Gastrocnemius medialis (tissue), 4 donors: Measurements from ENCODE around the gene ADRA2B. TPM values are rescaled to one million over a fixed set of nuclear protein-coding genes. Genes with fewer than 3 reads are reported as not detected.

ENCODE experiments used
- ATAC-seq, 2 donors: fragments of 150-250 bp; one replicate each; pipeline ENCODE4 v1.9.1; 2016
- DNase-seq, 2 donors: peaks; one replicate each; pipeline ENCODE4 v3.0.0-alpha.2; 2019
- H3K27ac ChIP-seq, 4 donors: fragments of 200-600 bp; sonication (generic); 1 replicate in 1 of 4; 2 replicates in 3 of 4; pipeline ENCODE4 v1.5.1; 2016 to 2018; ENCODE audit warnings: mild to moderate bottlenecking in 2 of 4, moderate library complexity in 1 of 4
- H3K27me3 ChIP-seq, 3 donors: fragments of 200-600 bp; sonication (generic) in 2 of 3; 1 replicate in 1 of 3; 2 replicates in 2 of 3; pipeline versions ENCODE4 v1.5.1 to v1.6.0; 2016 to 2019; ENCODE audit warnings: mild to moderate bottlenecking in 1 of 3, moderate library complexity in 1 of 3
- H3K36me3 ChIP-seq, 2 donors: fragments of 200-600 bp; sonication (generic) in 1 of 2; one replicate each; pipeline ENCODE4 v1.5.1; 2017 to 2018
- H3K4me1 ChIP-seq, 2 donors: fragments of 200-600 bp; sonication (generic) in 1 of 2; one replicate each; pipeline ENCODE4 v1.5.1; 2016 to 2017; ENCODE audit warnings: mild to moderate bottlenecking in 2 of 2
- H3K4me3 ChIP-seq, 4 donors: fragments of 200-600 bp; sonication (generic) in 3 of 4; 1 replicate in 1 of 4; 2 replicates in 3 of 4; pipeline ENCODE4 v1.5.1; 2016 to 2019; ENCODE audit warnings: mild to moderate bottlenecking in 2 of 4
- H3K9me3 ChIP-seq, 3 donors: fragments of 200-600 bp; sonication (generic) in 2 of 3; 1 replicate in 1 of 3; 2 replicates in 2 of 3; pipeline ENCODE4 v1.5.1; 2016 to 2019
- CTCF ChIP-seq, 5 experiments: fragments of 450-650 bp in 3 of 5; fragments of 200-600 bp in 2 of 5; sonication (generic) in 2 of 5; IDR thresholded peaks in 4 of 5; conservative IDR thresholded peaks in 1 of 5; 1 replicate in 4 of 5; 2 replicates in 1 of 5; pipeline ENCODE4 v1.5.1; 2016 to 2019; ENCODE audit warnings: antibody characterized with exemption in 5 of 5, mild to moderate bottlenecking in 3 of 5, moderate library complexity in 3 of 5
- POLR2A ChIP-seq, 2 donors: fragments of 450-650 bp; IDR thresholded peaks; one replicate each; pipeline ENCODE4 v1.6.1; 2017; ENCODE audit warnings: antibody characterized with exemption in 2 of 2, mild to moderate bottlenecking in 2 of 2, moderate library complexity in 2 of 2
- in situ Hi-C, 4 donors: fragments of 200-750 bp; cut with MboI; loops; one replicate each; pipeline versions ENCODE4 v1.15.0 to v1.8.0; 2017; ENCODE audit warnings: low sequenced_read_pairs in 4 of 4
- intact Hi-C: fragments of 100-400 bp; cut with DNase I; formaldehyde crosslinking; loops from one replicate; pipeline ENCODE4 v1.15.1; 2023; ENCODE audit warnings: low total_unique reads
- total RNA-seq, 4 donors: library from RNA; depleted of rRNA; stranded (reverse); fragments of >200 nt; gene quantifications; one replicate each; pipeline versions ENCODE4 v1.1.0 to v1.2.3, GENCODE V29; 2016

ADRA2B gene
- total RNA-seq, 4 donors from 2014 or later, result 2.4 to 5.6 (median 3.6) TPM

DNA sequence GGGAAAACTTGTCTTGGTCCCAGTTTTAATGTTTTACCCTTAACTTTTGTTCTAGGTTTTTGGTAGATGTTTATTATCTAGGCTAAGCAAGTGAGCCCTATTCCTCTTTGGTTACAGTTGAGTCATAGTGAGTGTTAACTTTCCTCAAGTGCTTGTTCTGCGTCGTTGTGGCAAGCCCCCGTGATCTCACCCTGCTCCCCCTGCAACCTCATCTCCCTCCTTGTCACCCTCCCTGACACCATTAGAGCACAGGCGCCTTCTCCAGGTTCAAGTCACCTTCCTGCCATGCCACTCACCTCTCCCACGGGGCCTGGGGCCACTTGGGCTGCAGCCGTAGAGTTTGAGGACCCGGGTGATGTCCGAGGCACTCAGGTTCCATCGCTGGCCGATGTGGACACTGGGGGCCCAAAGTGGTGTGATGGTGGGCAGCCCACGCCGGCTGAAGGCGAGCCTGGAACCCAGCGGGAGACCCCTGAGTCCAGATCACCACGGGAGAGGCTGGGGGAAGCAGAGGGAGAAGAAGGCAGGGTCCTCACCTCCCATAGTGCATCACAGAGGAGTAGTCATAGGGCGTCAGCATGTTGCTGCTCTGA lies 13.3 kb upstream of the ADRA2B start:
- no peak overlapping the region for H3K27ac ChIP-seq
- no peaks in the 10 kb centered on the region for H3K9me3 ChIP-seq
- ATAC-seq (no peak), DNase-seq (no peak)
- TF ChIP-seq CTCF (IDR thresholded peaks at IDR 0.05 in 4 of 5, conservative IDR thresholded peaks at IDR 0.05 in 1 of 5) (no peak), POLR2A (IDR thresholded peaks at IDR 0.05) (no peak)
- H3K36me3 ChIP-seq, result no peaks in the 10 kb centered on the region
- no peaks in the 10 kb centered on the region for H3K4me1 ChIP-seq
- intact Hi-C loops (loop anchor here (10.0 kb wide), 1 partner anchor 375 kb away; the partner anchor contains the start of gene NEURL3), in situ Hi-C loops (loop anchor here in 2 of 4 donors (25.0 kb wide), 2 partner anchors 133 to 383 kb away; partner anchors contain the start of genes CIAO1 (in 1 of the 2), NEURL3 (in 1 of the 2) and TMEM127 (in 1 of the 2))
- no peak overlapping the region for H3K4me3 ChIP-seq
- H3K27me3 ChIP-seq, result no peaks in the 10 kb centered on the region

DNA sequence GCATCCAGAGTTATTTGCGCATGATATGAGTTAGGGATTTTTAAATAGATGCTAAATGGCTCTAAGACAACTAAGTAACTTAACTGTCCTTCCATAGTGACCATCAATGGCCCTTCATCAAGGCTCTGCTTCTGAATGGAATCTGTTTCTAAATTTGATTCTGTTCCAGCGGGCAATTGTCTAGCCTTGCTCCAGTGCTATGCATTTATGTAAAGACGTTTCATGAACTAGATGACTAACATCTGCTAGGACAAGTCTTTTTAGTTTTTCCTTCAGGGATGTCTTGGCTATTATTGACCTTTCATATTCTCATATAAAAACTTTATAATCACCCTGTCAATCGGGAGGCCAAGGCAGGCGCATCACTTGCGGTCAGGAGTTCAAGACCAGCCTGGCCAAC lies 12.1 kb upstream of the ADRA2B start:
- H3K9me3 ChIP-seq, result no peaks in the 10 kb centered on the region
- ATAC-seq (no peak), DNase-seq (no peak)
- H3K27ac ChIP-seq, result no peak overlapping the region
- in situ Hi-C loops (loop anchor here in 2 of 4 donors (25.0 kb wide), 2 partner anchors 134 to 384 kb away; partner anchors contain the start of genes CIAO1 (in 1 of the 2), NEURL3 (in 1 of the 2) and TMEM127 (in 1 of the 2)), intact Hi-C loops (no loop called here)
- TF ChIP-seq CTCF (IDR thresholded peaks at IDR 0.05 in 4 of 5, conservative IDR thresholded peaks at IDR 0.05 in 1 of 5) (no peak), POLR2A (IDR thresholded peaks at IDR 0.05) (no peak)
- no peak overlapping the region for H3K4me3 ChIP-seq
- no peaks in the 10 kb centered on the region for H3K36me3 ChIP-seq
- no peaks in the 10 kb centered on the region for H3K4me1 ChIP-seq
- no peaks in the 10 kb centered on the region for H3K27me3 ChIP-seq

- H3K9me3 ChIP-seq, result no peaks in the 10 kb centered on the region
- in situ Hi-C loops (loop anchor here in 3 of 4 donors (25.0 kb wide), 3 partner anchors 112 to 388 kb away; partner anchors contain the start of genes CIAO1 (in 1 of the 3), NEURL3 (in 1 of the 3) and TMEM127 (in 1 of the 3)), intact Hi-C loops (no loop called here)
- H3K27me3 ChIP-seq, result no peaks in the 10 kb centered on the region
- no peaks in the 10 kb centered on the region for H3K4me1 ChIP-seq
- DNase-seq, result no peak
- H3K36me3 ChIP-seq, result no peaks in the 10 kb centered on the region
- H3K4me3 ChIP-seq, result no peak overlapping the region
- ATAC-seq, result no peak
- H3K27ac ChIP-seq, result no peak overlapping the region
- no peak for TF ChIP-seq POLR2A (IDR thresholded peaks at IDR 0.05)
- no peak for TF ChIP-seq CTCF (IDR thresholded peaks at IDR 0.05 in 4 of 5, conservative IDR thresholded peaks at IDR 0.05 in 1 of 5)
These were observed 8.3 kb upstream of the ADRA2B start for GRCh38 chr2:96124406-96125265.

DNA sequence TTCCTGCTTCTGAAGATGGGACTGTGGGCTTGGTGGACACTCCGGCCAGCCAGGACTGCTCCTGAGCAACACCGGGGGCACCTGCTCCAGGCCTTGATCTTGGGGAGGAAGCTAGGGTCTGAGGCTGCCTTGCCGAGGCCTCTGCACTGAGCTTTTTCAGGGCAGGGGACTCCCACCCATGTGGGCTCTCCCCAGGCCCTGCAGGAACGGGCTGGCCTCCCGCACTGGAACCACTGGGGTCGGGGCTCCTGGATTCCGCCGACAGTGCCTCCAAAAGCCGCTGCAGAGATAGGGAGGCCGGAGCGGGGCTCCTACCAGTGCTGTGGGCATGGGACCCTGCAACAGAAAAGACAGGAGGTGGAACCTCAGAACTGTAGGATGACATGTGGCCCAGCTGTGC lies 7.6 kb upstream of the ADRA2B start:
- ATAC-seq (no peak), DNase-seq (no peak)
- TF ChIP-seq POLR2A (IDR thresholded peaks at IDR 0.05) (no peak), CTCF (IDR thresholded peaks at IDR 0.05 in 4 of 5, conservative IDR thresholded peaks at IDR 0.05 in 1 of 5) (no peak)
- Histone ChIP-seq H3K4me3 (no peak overlapping the region), H3K4me1 (no peaks in the 10 kb centered on the region), H3K27ac (no peak overlapping the region), H3K27me3 (no peaks in the 10 kb centered on the region), H3K9me3 (no peaks in the 10 kb centered on the region), H3K36me3 (no peaks in the 10 kb centered on the region)
- intact Hi-C loops, result no loop called here
- in situ Hi-C loops, result loop anchor here in 2 of 4 donors (25.0 kb wide), 1 partner anchor 112 kb away; no protein-coding TSS in a partner anchor
